AML-193 (cell line): ENCODE results near the gene BBS1.

Source experiments
- DNase-seq, 2 experiments: peaks; one replicate each; lab custom pipeline; 2025; lab: John Stamatoyannopoulos, UW

Gene BBS1

GRCh38 chr11:66477263-66478201, 32.9 kb upstream of the BBS1 start:
- no peak for DNase-seq

DNA sequence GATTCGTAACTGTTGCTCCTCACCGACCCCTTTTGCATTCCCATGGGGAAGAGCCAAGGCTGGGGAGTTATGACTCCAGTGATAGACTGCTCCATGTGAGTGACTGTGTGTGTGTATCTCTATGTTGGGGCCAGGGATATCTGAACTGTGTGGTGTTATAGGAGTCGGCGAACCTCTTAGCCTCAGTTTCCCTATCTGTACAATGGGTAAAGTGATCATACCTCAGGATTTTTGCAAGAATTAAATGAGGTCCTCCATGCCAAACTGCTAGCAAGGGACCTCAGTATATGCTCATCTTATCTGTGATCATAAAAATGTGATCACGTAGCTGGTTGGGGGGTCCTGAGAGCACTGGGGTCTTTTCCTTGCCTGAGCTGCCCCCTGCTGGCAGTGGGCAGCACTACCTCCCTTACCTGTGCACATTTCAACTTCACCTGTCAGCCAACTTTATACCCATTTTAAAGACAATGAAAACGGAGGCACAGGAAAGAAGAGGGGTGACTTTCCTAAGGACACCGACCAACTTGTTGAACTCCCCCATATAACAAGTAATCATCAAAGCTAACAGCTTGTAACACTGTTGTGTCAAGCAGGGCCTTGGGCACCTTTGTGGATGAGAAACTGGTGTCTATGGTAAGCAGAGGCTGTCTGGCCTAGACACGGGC, 31.6 kb upstream of the BBS1 start:
- DNase-seq: no peak

- peak in 1 of 2 experiments; percentile 27 for DNase-seq
Observed at GRCh38 chr11:66479394-66480116, 30.9 kb upstream of the BBS1 start.

- peak; percentile 93 to 94 for DNase-seq
Observed at GRCh38 chr11:66480117-66480938, 30.1 kb upstream of the BBS1 start, which contains the start of gene DPP3. TSS of gene DPP3 (plus strand) at chr11:66480434. CDS start at chr11:66482201, 1,767 bp downstream.

DNA sequence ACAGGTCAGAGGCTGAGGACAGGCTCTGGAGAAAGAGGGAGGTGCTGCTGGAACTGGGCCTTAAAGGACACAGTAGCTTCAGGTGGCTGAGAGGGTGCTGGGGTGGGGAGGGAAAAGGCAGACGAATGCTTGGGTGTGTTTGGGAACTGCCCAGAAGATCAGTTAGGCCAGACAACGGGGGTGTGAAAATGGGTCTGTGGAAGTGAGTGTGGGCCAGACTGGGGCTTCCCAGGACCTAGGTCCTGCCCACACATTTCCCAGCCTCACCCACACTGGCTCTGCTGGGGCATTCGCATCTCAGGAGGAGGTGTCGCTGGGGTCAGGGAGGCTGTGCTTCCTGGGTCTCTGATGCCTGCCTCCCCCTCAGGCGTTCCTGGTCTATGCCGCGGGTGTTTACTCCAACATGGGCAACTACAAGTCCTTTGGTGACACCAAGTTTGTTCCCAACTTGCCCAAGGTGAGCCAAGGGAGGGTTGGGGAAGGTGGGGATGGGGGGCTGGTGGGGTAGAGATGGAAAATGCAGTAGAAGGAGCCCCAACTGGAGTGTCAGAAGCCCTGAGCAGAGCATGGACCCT, 25.5 kb upstream of the BBS1 start:
- no peak for DNase-seq

DNA sequence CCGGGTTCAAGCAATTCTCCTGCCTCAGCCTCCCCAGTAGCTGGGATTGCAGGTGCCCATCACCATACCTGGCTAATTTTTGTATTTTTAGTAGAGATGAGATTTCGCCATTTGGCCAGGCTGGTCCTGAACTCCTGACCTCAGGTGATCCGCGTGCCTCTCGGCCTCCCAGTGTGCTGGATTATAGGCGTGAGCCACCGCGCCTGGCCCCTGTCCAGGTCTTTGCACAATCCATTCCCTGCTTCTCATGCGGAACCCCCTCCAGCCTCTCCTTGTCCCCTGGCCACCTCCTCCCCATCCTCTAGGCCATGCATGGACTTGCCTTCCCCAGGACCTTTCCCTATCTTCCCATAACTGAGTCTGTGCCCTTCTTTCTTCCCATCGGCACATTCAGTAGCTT, 21.5 kb upstream of the BBS1 start:
- DNase-seq: no peak

- DNase-seq: no peak
Observed at GRCh38 chr11:66489636-66490035, 20.8 kb upstream of the BBS1 start.

- no peak for DNase-seq
Observed at GRCh38 chr11:66491315-66491935, 19.0 kb upstream of the BBS1 start.

GRCh38 chr11:66492161-66492865, 18.1 kb upstream of the BBS1 start:
- no peak for DNase-seq

DNA sequence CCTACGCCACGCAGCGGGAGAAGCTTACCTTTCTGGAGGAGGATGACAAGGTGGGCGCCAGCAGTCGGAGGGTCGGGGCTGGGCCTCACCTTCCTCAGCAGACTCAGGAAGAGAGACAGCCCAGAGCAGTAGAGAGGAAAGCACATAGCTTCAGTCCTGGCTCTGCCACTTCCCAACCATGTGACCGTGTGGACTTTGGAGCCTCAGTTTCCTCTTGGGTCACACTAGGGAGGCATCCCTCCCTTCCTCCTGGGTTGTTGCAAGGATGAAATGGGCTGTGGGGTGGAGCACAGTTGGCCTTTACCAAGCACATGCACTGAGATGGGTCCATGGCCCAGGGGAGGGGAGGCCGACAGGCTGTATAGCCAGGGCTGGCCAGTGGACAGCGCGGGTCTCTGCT, 17.3 kb upstream of the BBS1 start:
- DNase-seq: no peak

- DNase-seq: no peak
Observed at GRCh38 chr11:66494458-66494857, 16.0 kb upstream of the BBS1 start.

DNA sequence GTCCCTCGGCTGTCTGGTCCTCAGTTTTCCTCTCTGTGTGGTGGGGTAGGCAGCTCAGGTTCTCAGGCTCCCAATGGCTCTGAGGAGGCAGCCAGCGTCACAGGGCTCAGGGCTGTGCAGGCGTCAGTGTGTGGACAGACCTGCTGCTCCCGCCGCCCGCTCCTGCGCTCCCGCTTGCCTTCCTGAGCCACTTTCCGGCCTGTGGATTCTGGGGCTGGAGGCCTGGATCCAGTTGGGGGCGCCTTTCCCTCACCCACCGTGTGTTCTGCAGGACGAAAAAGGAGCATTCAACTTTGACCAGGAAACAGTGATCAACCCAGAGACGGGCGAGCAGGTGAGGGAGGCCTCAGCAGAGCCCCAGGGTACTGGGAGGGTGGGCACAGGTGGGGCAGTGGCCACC, 15.5 kb upstream of the BBS1 start:
- no peak for DNase-seq

GRCh38 chr11:66495401-66495854, 15.0 kb upstream of the BBS1 start:
- DNase-seq: no peak

GRCh38 chr11:66497206-66497605, 13.2 kb upstream of the BBS1 start:
- no peak for DNase-seq

DNA sequence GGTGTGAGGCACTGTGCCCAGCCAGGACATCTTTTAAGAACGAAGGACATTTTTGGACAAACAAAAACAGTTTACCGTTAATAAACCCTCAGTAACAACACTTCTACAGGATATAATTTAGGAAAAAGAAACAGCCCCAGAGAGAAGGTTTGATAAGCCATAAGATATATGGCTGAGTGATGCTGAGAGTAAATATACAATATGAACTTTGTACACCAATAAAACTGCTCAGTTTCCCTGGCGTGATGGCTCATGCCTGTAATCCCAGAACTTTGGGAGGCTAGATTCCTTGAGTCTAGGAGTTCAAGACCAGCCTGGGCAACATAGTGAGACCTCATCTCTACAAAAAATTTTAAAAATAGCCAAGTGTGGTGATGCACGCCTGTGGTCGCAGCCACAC, 11.9 kb upstream of the BBS1 start:
- DNase-seq: no peak

GRCh38 chr11:66505276-66505816, 5.1 kb upstream of the BBS1 start:
- DNase-seq: no peak

DNA sequence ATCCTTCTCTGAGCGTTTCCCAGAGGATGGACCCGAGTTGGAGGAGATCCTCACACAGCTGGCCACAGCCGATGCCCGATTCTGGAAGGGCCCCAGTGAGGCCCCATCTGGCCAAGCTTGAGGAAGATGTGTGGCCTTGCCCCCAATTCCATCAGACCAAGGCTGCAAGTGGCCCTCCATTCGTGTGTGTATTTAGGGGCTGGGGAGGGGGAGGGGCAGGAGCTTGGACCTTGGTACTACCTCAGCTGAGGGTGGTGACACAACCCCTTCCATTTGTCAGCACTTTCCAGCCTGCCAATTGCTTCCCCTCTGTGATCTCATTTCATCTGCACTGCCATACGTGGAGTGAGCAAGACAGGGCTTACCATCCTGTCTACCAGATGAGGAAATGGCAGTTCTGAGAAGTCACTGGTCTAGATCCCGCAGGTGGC, 1.3 kb upstream of the BBS1 start:
- no peak for DNase-seq

GRCh38 chr11:66510990-66511339, 530 bp downstream of the BBS1 start:
- no peak for DNase-seq

DNA sequence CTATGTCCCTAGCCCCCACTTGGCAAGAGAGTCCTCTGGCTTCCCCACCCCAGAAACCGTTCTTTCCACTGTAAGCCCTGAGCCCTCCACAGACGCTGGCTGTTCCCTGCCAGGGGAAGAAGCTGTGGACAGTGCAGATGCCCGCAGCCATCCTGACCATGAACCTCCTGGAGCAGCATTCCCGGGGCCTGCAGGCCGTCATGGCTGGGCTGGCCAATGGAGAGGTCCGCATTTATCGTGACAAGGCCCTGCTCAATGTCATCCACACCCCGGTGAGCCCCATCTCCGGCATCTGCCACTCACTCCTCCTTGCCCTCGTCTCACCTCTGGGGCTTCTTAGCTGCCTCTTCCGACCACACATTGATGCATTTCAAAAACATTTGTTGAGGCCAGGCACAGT, 13.2 kb downstream of the BBS1 start:
- DNase-seq: no peak
